A673 (cell line): Measurements from ENCODE around the gene APOBEC2. TPM values are rescaled to one million over a fixed set of nuclear protein-coding genes. Genes with fewer than 3 reads are reported as not detected.

Experiments
- BruUV-seq: library from RNA; stranded (reverse); fragments of 400-500 nt; replicated peaks from 2 replicates; lab custom pipeline; 2021; lab: Mats Ljungman, UMichigan
- CTCF ChIA-PET: fragments of 300-600 bp; sonication (Branson Sonifier 250); formaldehyde crosslinking; loops from one replicate; lab custom pipeline; 2022; ENCODE audit warnings: antibody characterized with exemption; lab: Charles Lee
- POLR2A ChIA-PET: fragments of 300-600 bp; sonication (Branson Sonifier 250); formaldehyde crosslinking; loops from one replicate; lab custom pipeline; 2022; ENCODE audit warnings: antibody characterized with exemption; ENCODE audit not compliant: low non-redundant PET; lab: Charles Lee
- DNase-seq: peaks from one replicate; pipeline ENCODE4 v3.0.0-alpha.2; 2015; ENCODE audit warnings: low spot score
- H3K27ac ChIP-seq: fragments of 200-600 bp; sonication (generic); 2 replicates; pipeline ENCODE4 v1.5.1; 2016; ENCODE audit warnings: mixed run types, low read depth, mild to moderate bottlenecking, mixed read lengths, antibody characterized with exemption, low read length; ENCODE audit not compliant: poor library complexity, severe bottlenecking
- H3K27me3 ChIP-seq: fragments of 200-600 bp; sonication (generic); replicated peaks from 2 replicates; pipeline ENCODE4 v1.6.1; 2017; ENCODE audit warnings: mixed run types, low read depth, mild to moderate bottlenecking, mixed read lengths, antibody characterized with exemption, low read length; ENCODE audit not compliant: insufficient read depth, poor library complexity
- H3K36me3 ChIP-seq: fragments of 200-600 bp; sonication (generic); 2 replicates; pipeline ENCODE4 v1.6.1; 2016; ENCODE audit warnings: mixed run types, mild to moderate bottlenecking, mixed read lengths, antibody characterized with exemption, low read length; ENCODE audit not compliant: insufficient read depth, poor library complexity, severe bottlenecking
- H3K4me1 ChIP-seq: fragments of 200-600 bp; sonication (generic); 2 replicates; pipeline ENCODE4 v1.6.1; 2017; ENCODE audit warnings: mixed run types, mild to moderate bottlenecking, mixed read lengths, antibody characterized with exemption, low read length; ENCODE audit not compliant: insufficient read depth, poor library complexity, severe bottlenecking
- H3K4me3 ChIP-seq: fragments of 200-600 bp; sonication (generic); 2 replicates; pipeline ENCODE4 v1.5.1; 2016; ENCODE audit warnings: low read depth, mixed run types, mild to moderate bottlenecking, mixed read lengths, low read length; ENCODE audit not compliant: poor library complexity, severe bottlenecking
- H3K9me3 ChIP-seq: fragments of 200-600 bp; sonication (generic); 2 replicates; pipeline ENCODE4 v1.6.1; 2016; ENCODE audit warnings: mixed run types, low read depth, mild to moderate bottlenecking, mixed read lengths, antibody characterized with exemption, low read length; ENCODE audit not compliant: poor library complexity, severe bottlenecking
- CTCF ChIP-seq: fragments of 300-800, 200-600 bp; sonication (generic); conservative IDR thresholded peaks from 2 replicates; pipeline ENCODE4 v1.5.1; 2017; ENCODE audit warnings: low read depth, mild to moderate bottlenecking, antibody characterized with exemption, low read length, moderate library complexity, mixed read lengths
- EZH2 ChIP-seq: fragments of 200-600 bp; sonication (generic); IDR thresholded peaks from 2 replicates; pipeline ENCODE4 v1.6.1; 2017; ENCODE audit warnings: borderline replicate concordance, low read depth, mild to moderate bottlenecking, mixed read lengths, antibody characterized with exemption, low read length; ENCODE audit not compliant: poor library complexity, severe bottlenecking
- intact Hi-C: fragments of 100-400 bp; cut with micrococcal nuclease; formaldehyde crosslinking; loops from one replicate; pipeline ENCODE4 v1.10.0; 2022; ENCODE audit not compliant: unreplicated experiment
- total RNA-seq: library from RNA; stranded (reverse); gene quantifications from 2 replicates; pipeline ENCODE4 v1.2.3, GENCODE V29; 2021

Gene APOBEC2
- total RNA-seq, 1 experiment from 2014 or later, result not detected

GRCh38 chr6:41071501-41071922 lies 18.5 kb downstream of the APOBEC2 start:
- Histone ChIP-seq H3K27ac (peak overlapping the region; percentile 100), H3K4me3 (peak overlapping the region; percentile 91), H3K36me3 (peaks cover 4% of the 10 kb centered on the region), H3K27me3 (no peaks in the 10 kb centered on the region), H3K9me3 (no peaks in the 10 kb centered on the region), H3K4me1 (peaks cover 28% of the 10 kb centered on the region)
- BruUV-seq, result TSS peak; percentile 54
- CTCF ChIA-PET, result no interaction called here
- TF ChIP-seq CTCF, result no peak
- no peak for TF ChIP-seq EZH2
- intact Hi-C loops, result loop anchor here (5.0 kb wide), 1 partner anchor 246 kb away; no protein-coding TSS in a partner anchor
- no peak for DNase-seq
- POLR2A ChIA-PET, result no interaction called here

- peaks cover 28% of the 10 kb centered on the region for H3K4me1 ChIP-seq
- H3K27me3 ChIP-seq, result no peaks in the 10 kb centered on the region
- H3K27ac ChIP-seq, result peak within 1 kb of the TSS; percentile 100
- peak; percentile 90 for DNase-seq
- CTCF ChIA-PET, result interaction anchor here (1.0 kb wide), 1 partner anchor 247 kb away, joined by 4 read pairs; no protein-coding TSS in a partner anchor
- H3K36me3 ChIP-seq, result peaks cover 2% of the 10 kb centered on the region
- POLR2A ChIA-PET, result interaction anchor here (0.8 kb wide), 1 partner anchor 17 kb away, joined by 4 read pairs; no protein-coding TSS in a partner anchor
- BruUV-seq, result no TSS peak
- peak within 1 kb of the TSS; percentile 91 for H3K4me3 ChIP-seq
- intact Hi-C loops, result loop anchor here (5.0 kb wide), 1 partner anchor 245 kb away; no protein-coding TSS in a partner anchor
- no peak for TF ChIP-seq EZH2
- TF ChIP-seq CTCF, result no peak
- no peaks in the 10 kb centered on the region for H3K9me3 ChIP-seq
These were observed 19.2 kb downstream of the APOBEC2 start, which contains the start of gene OARD1 for GRCh38 chr6:41071923-41072835. OARD1 (minus strand) TSS chr6:41072356; CDS start chr6:41071634, 722 bp downstream.

- TF ChIP-seq EZH2 (no peak), CTCF (no peak)
- Histone ChIP-seq H3K36me3 (no peaks in the 10 kb centered on the region), H3K27me3 (no peaks in the 10 kb centered on the region), H3K27ac (peak within 1 kb of the TSS; percentile 100), H3K4me3 (peak within 1 kb of the TSS; percentile 91), H3K9me3 (no peaks in the 10 kb centered on the region), H3K4me1 (peaks cover 28% of the 10 kb centered on the region)
- ChIA-PET POLR2A (interaction anchor here (0.8 kb wide), 1 partner anchor 16 kb away, joined by 4 read pairs; no protein-coding TSS in a partner anchor), CTCF (interaction anchor here (1.0 kb wide), 1 partner anchor 247 kb away, joined by 4 read pairs; no protein-coding TSS in a partner anchor)
- no TSS peak for BruUV-seq
- peak; percentile 99 for DNase-seq
- intact Hi-C loops, result loop anchor here (5.0 kb wide), 1 partner anchor 244 kb away; no protein-coding TSS in a partner anchor
These were observed 19.8 kb downstream of the APOBEC2 start, which contains the start of gene NFYA for GRCh38 chr6:41072836-41073202. NFYA (plus strand) TSS chr6:41072974; CDS start chr6:41079090, 6,116 bp downstream.
